GM19043 (cell line): ENCODE results near the gene TADA1.
"Not testable (repeated sequence)": the region's sequence is repeated elsewhere in the genome, so short reads cannot be mapped to it uniquely, and the experiment has no call there.

ENCODE experiments used
- ATAC-seq: cut with Tn5 transposase; IDR thresholded peaks from one replicate; pipeline ENCODE4 v1.9.1; 2021; ENCODE audit warnings: low read depth; ENCODE audit not compliant: unreplicated experiment

Gene TADA1

GRCh38 chr1:166895766-166896165, 19.7 kb upstream of the TADA1 start:
- ATAC-seq = no peak

DNA sequence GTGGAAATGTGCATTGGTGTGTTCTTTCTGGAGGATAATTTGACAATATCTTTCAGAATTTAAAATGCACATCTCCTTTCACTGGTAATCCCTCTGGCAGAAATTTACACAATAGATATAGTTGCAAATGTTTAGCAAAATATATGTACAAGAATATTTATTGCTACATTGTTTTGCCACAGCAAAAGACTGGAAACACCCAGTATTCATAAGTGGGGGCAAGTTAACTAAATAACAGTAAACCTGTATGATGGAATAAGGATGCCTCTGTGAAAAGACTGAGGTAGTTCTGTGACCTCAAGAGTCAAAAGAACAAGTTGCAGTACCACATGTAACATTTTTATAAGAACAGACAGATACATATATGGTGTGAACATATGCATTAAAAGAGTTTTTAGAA, 13.7 kb upstream of the TADA1 start:
- no peak for ATAC-seq

GRCh38 chr1:166888373-166889111, 12.5 kb upstream of the TADA1 start:
- ATAC-seq = no peak

DNA sequence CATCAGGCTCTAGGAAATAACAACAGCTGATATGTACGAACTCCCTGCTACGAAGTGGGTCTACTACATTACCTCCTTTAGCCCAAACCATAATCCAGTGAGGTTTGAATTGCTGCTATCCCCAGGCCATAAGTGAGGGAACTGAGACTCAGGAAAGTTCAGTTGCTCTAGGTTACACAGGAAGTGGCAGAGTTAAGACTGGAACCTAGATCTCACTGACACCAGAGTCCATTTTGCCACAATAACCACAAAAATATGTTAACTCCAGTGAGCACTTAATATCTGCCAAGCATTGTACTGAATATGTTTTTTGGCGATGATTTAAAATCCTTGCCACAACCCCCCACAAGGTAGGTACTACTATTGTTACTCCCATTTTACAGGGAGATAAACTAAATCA, 8.9 kb upstream of the TADA1 start:
- no peak for ATAC-seq

GRCh38 chr1:166884040-166884642, 8.1 kb upstream of the TADA1 start:
- no peak for ATAC-seq

DNA sequence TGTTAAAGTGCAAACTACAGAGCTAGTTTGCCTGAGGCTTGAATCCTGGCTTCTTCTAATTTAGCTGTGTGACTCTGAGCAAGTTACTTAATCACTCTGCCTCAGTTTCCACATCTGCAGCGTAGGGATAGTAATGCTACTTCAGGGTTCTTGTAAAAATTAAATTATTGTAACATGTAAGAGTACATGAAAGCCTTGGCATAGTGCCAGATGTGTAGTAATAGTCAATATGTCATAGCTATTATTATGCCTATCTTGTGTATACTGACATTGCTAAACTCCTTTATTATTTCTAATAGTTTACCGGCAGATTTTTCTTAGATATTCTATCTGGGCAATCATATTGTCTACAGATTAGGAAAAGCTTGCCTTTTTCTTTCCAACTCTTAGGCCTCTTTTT, 6.8 kb upstream of the TADA1 start:
- no peak for ATAC-seq

- ATAC-seq = not testable (repeated sequence)
Observed at GRCh38 chr1:166878173-166878917, 2.3 kb upstream of the TADA1 start.

GRCh38 chr1:166876540-166876838, 425 bp upstream of the TADA1 start:
- ATAC-seq = peak; percentile 3

DNA sequence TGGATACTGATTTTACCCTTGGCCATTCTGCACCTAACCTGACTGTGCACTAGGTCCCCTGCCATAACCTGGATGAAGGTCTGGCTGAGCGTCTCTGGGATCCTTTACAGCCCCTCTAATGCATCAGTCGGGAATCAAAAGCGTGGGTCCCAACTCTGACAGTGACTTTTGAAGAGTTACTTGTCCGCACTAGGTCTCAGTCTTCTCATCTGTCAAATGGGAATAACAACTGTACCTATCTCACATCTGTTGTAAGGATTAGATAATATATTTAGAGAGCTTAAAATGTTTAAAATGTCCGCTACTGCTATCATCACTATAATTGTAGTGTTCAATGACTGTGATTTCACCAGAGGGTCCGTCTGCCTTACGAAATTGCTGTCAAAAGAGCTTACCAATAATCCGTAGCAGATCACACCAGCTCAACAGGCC, 746 bp downstream of the TADA1 start:
- ATAC-seq = no peak

GRCh38 chr1:166874464-166874863, 1.6 kb downstream of the TADA1 start:
- no peak for ATAC-seq

DNA sequence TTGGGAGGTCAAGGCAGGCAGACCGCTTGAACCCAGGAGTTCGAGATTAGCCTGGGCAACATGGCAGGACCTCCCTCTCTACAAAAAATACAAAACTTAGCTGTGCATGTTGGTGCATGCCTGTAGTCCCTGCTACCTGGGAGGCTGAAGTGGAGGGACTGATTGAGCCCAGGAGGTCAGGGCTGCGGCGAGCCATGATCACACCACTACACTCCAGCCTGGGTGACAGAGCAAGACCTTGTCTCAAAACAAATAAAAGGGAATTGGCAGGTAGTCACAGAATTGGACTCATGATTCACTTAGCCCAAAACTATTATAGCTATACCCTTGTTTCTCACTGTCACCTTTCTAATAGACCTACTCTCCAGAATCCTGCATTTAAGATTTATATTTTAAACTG, 5.5 kb downstream of the TADA1 start:
- ATAC-seq = no peak

- ATAC-seq = no peak
Observed at GRCh38 chr1:166869318-166870099, 6.6 kb downstream of the TADA1 start.

GRCh38 chr1:166868639-166869038, 7.4 kb downstream of the TADA1 start:
- no peak for ATAC-seq

DNA sequence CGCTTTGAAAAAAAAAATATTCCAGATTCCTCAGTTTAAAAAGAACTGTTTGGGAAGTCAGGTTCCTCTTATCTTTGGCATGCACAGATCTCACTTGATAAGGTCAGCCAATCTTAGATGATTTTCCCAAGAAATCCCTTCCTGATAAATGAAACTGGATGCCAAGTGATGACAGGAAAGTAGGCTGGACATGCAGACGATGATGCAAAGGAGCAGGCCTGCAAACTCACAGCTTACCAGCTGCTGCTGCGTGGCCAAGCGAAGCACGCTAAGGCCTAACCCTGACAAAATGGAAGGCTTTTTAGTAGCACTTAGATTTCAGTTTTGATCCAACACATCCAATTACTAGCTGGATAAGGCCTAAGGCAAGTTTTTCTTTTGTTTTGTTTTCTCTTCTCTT, 10.1 kb downstream of the TADA1 start:
- ATAC-seq = no peak

DNA sequence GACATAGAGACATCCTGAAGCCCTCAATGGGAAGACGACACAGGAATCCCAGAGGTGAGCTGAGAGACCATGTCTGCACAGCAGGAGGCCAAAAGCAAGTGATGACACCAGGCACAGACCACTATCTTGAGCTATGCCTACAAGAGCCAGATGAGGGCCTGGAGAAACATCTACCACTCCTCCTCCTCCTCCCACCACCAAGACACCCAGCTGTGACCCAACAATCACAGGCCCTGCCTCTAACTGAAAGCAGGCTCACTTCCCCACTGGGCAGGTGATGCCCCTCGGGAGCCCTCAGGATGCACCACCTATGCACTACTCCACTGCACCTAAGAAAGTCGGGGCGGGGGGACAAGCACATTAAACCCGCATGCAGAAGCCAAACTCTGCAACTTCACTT, 16.5 kb downstream of the TADA1 start:
- no peak for ATAC-seq

GRCh38 chr1:166858726-166859419, 17.2 kb downstream of the TADA1 start:
- ATAC-seq = no peak

GRCh38 chr1:166857995-166858394, 18.1 kb downstream of the TADA1 start:
- ATAC-seq = no peak

DNA sequence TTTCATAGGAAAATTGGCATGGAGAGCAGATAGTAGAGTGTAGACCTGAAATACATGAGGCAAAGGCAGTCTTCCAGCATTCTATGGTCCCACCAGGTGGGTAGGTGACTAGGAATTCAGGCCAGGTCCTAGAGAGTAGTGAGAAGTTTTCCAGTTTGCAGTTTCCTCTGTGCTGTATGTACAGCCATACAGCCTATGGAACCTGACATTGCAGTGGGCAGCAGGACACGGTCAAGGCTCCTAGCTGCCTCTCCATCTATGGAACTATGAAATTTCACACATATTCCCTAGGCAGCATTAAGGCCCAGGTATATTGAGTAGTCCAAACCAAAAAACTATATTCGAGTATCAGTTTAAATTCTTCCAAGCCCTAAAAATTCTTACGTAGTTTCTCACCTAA, 20.5 kb downstream of the TADA1 start:
- no peak for ATAC-seq

DNA sequence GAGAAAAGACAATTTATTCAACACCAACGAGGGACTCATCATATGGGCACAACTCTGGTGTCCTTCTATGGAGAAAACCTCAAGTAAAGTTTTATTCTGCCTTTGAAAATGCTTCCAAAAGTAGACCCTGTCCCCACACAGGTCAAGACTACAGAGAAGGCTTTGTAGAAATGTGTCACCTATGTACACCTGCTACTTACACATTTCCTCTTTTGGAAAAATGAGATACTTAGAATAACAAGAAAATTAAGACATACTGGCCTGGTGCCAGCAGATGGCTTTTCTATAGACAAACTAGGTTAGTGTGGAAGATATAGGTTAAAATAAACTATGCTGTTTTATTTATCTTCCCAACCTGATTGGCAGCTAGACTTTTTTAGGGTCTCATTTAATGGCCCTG, 23.1 kb downstream of the TADA1 start:
- ATAC-seq = no peak

DNA sequence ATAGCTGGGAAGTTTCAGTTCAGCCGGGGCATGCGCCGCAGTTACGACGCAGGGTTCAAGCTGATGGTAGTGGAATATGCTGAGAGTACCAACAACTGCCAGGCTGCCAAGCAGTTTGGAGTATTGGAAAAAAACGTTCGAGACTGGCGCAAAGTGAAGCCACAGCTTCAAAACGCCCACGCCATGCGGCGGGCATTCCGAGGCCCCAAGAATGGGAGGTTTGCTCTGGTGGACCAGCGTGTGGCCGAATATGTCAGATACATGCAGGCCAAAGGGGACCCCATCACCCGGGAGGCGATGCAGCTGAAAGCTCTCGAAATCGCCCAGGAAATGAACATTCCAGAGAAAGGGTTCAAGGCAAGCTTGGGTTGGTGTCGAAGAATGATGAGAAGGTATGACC, 26.9 kb downstream of the TADA1 start:
- no peak for ATAC-seq

GRCh38 chr1:166848193-166848592, 27.9 kb downstream of the TADA1 start:
- no peak for ATAC-seq
